HepG2 (cell line): ENCODE results near the gene ATG16L2. TPM values are rescaled to one million over a fixed set of nuclear protein-coding genes. Genes with fewer than 3 reads are reported as not detected.

Experiments
- CC2D1A ChIP-seq: sonication (generic); formaldehyde crosslinking; IDR thresholded peaks from 2 replicates; pipeline ENCODE4 v1.8.1; 2023; ENCODE audit warnings: mild to moderate bottlenecking, missing genetic modification reagents
- CENPX ChIP-seq: sonication (generic); formaldehyde crosslinking; IDR thresholded peaks from 2 replicates; pipeline ENCODE4 v1.9.0; 2021; ENCODE audit warnings: mild to moderate bottlenecking, missing genetic modification reagents, moderate library complexity
- ESRRA ChIP-seq: sonication (generic); formaldehyde crosslinking; IDR thresholded peaks from 2 replicates; pipeline ENCODE4 v1.5.1; 2020; ENCODE audit warnings: mild to moderate bottlenecking, low read depth, missing genetic modification reagents
- GATAD2A ChIP-seq: IDR thresholded peaks from 2 replicates; pipeline ENCODE4 v1.6.1; 2016
- HNF4A ChIP-seq: sonication (generic); formaldehyde crosslinking; IDR thresholded peaks from 2 replicates; pipeline ENCODE4 v1.4.0; 2020; ENCODE audit warnings: missing genetic modification reagents
- KDM4B ChIP-seq: sonication (generic); formaldehyde crosslinking; IDR thresholded peaks from 2 replicates; pipeline ENCODE4 v1.4.0; 2020; ENCODE audit warnings: missing genetic modification reagents
- PITX1 ChIP-seq: sonication (generic); formaldehyde crosslinking; IDR thresholded peaks from 2 replicates; pipeline ENCODE4 v1.5.1; 2020; ENCODE audit warnings: mild to moderate bottlenecking, missing genetic modification reagents
- SCMH1 ChIP-seq: sonication (generic); formaldehyde crosslinking; IDR thresholded peaks from 2 replicates; pipeline ENCODE4 v1.9.0; 2021; ENCODE audit warnings: missing genetic modification reagents, mild to moderate bottlenecking, borderline replicate concordance
- SP1 ChIP-seq, 2 experiments: fragments of 450-650 bp in 1 of 2; sonication (generic) in 1 of 2; formaldehyde crosslinking in 1 of 2; IDR thresholded peaks; 2 replicates each; pipeline versions ENCODE4 v1.4.0 to v1.6.1; 2016 to 2020; ENCODE audit warnings: missing genetic modification reagents in 1 of 2
- SRY ChIP-seq: sonication (generic); formaldehyde crosslinking; IDR thresholded peaks from 2 replicates; pipeline ENCODE4 v1.8.0; 2022; ENCODE audit warnings: mild to moderate bottlenecking, missing genetic modification reagents
- TSC22D2 ChIP-seq: sonication (generic); formaldehyde crosslinking; IDR thresholded peaks from 2 replicates; pipeline ENCODE4 v1.5.1; 2020; ENCODE audit warnings: missing genetic modification reagents, mild to moderate bottlenecking, borderline replicate concordance
- ZFX ChIP-seq: sonication (generic); formaldehyde crosslinking; IDR thresholded peaks from 2 replicates; pipeline ENCODE4 v1.4.0; 2020; ENCODE audit warnings: mild to moderate bottlenecking, low read depth, missing genetic modification reagents, moderate library complexity
- ZFY ChIP-seq: sonication (generic); formaldehyde crosslinking; IDR thresholded peaks from 2 replicates; pipeline ENCODE4 v1.4.0; 2020; ENCODE audit warnings: missing genetic modification reagents
- ZIK1 ChIP-seq: sonication (generic); formaldehyde crosslinking; IDR thresholded peaks from 2 replicates; pipeline ENCODE4 v1.5.0; 2020; ENCODE audit warnings: mild to moderate bottlenecking, low read depth, missing genetic modification reagents, borderline replicate concordance
- ZNF33B ChIP-seq: sonication (generic); formaldehyde crosslinking; IDR thresholded peaks from 2 replicates; pipeline ENCODE4 v1.5.1; 2020; ENCODE audit warnings: mild to moderate bottlenecking, missing genetic modification reagents
- ZNF598 ChIP-seq: sonication (generic); formaldehyde crosslinking; IDR thresholded peaks from 2 replicates; pipeline ENCODE4 v1.5.1; 2020; ENCODE audit warnings: mild to moderate bottlenecking, missing genetic modification reagents, borderline replicate concordance
- ZNF644 ChIP-seq: IDR thresholded peaks from 2 replicates; pipeline ENCODE4 v1.6.1; 2016; ENCODE audit warnings: low read depth
- polyA plus RNA-seq, 8 experiments: library from polyadenylated mRNA; depleted of rRNA in 3 of 8; stranded (reverse) in 7 of 8; unstranded in 1 of 8; fragments of >200 nt; fragmentation: Illumina TruSeq in 4 of 8; extraction: Trizol in 4 of 8; gene quantifications; 2 replicates each; pipeline versions ENCODE4 v1.2.1 to v1.2.3, GENCODE V29; 2011 to 2016; ENCODE audit warnings: low read depth in 4 of 8, missing spikeins in 1 of 8, mixed read lengths in 1 of 8; ENCODE audit not compliant: insufficient read depth in 1 of 8
- total RNA-seq, 5 experiments: library from RNA; depleted of rRNA; stranded (reverse); fragments of >200 nt; fragmentation: Illumina TruSeq; extraction: Trizol; gene quantifications; 2 replicates each; pipeline ENCODE4 v1.2.3, GENCODE V29; 2016; ENCODE audit warnings: low read depth in 1 of 5
- TF ChIP-seq, protein P1 (sequence below): sonication (generic); formaldehyde crosslinking; IDR thresholded peaks from 2 replicates; pipeline ENCODE4 v1.4.0; 2020; ENCODE audit warnings: missing genetic modification reagents
- TF ChIP-seq, protein P2 (sequence below): sonication (generic); formaldehyde crosslinking; conservative IDR thresholded peaks from 2 replicates; pipeline ENCODE4 v1.8.0; 2022; ENCODE audit warnings: mild to moderate bottlenecking, moderate library complexity, missing genetic modification reagents
- TF ChIP-seq, protein P3 (sequence below): sonication (generic); formaldehyde crosslinking; IDR thresholded peaks from 2 replicates; pipeline ENCODE4 v1.8.0; 2022; ENCODE audit warnings: mild to moderate bottlenecking, missing genetic modification reagents, borderline replicate concordance
- TF ChIP-seq, protein P4 (sequence below), 2 experiments: fragments of 450-650 bp in 1 of 2; sonication (generic) in 1 of 2; formaldehyde crosslinking; IDR thresholded peaks; 2 replicates each; pipeline versions ENCODE4 v1.5.0 to v1.8.0; 2020 to 2022; ENCODE audit warnings: mild to moderate bottlenecking in 1 of 2, missing genetic modification reagents in 1 of 2

ATG16L2 gene
- total and polyA plus RNA-seq, 2 of the 13 experiments (the other 11 are each of a cell fraction or from before 2014, with no cell fraction given): 6.2 to 14.8 TPM

DNA sequence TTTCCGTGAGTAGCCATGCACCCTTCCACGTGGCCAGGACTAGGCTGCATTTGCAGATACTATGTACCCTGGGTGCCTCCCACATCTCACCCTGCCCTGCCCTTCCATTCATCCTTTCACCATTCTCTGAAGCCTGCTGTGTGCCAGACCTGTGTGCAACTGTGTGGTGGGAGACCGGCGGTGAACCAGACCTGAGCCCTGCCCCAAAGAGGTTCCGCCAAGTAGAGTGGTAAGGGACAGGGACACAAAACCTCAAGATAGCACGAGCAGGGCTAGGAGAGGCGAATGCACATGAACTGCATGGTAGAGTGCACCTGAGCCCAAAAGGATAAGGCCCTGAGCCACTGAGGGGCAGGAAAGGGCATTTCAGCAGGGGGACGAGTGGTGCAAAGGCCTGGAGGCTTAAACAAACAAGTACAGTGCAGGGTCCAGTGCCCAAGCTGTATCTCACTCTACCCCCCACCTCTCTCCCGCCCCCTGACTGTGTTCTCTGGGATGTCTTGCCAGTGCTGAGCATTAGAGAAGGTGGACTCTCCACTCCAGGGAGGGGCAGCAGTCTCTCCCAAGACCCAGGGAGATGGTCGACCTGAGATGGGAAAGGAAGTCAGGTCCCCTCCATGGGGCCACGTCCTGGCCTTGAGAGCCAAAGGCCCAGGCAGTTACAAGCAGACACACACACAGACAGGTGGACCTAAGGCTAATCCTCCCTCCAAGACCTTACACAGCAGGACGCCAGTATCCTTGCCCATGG is 47.9 kb upstream of the ATG16L2 start (continued):
- TF ChIP-seq, protein P1, sequence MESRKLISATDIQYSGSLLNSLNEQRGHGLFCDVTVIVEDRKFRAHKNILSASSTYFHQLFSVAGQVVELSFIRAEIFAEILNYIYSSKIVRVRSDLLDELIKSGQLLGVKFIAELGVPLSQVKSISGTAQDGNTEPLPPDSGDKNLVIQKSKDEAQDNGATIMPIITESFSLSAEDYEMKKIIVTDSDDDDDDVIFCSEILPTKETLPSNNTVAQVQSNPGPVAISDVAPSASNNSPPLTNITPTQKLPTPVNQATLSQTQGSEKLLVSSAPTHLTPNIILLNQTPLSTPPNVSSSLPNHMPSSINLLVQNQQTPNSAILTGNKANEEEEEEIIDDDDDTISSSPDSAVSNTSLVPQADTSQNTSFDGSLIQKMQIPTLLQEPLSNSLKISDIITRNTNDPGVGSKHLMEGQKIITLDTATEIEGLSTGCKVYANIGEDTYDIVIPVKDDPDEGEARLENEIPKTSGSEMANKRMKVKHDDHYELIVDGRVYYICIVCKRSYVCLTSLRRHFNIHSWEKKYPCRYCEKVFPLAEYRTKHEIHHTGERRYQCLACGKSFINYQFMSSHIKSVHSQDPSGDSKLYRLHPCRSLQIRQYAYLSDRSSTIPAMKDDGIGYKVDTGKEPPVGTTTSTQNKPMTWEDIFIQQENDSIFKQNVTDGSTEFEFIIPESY (CRISPR knock-in tag): 0 out of 2 replicates have a peak, but pooled peaks have one; percentile 34
- TF ChIP-seq ZNF644 (CRISPR knock-in tag) (no peak; the same call in 1 of the 2 replicates), ZNF598 (CRISPR knock-in tag) (peak; percentile 71; the same call in 1 of the 2 replicates), GATAD2A (CRISPR knock-in tag) (peak; percentile 94), ESRRA (CRISPR knock-in tag) (peak; percentile 92), PITX1 (CRISPR knock-in tag) (peak; percentile 93), SRY (CRISPR knock-in tag) (no peak), SP1 (IDR thresholded peaks at IDR 0.05) (no peak), SP1 (CRISPR knock-in tag; IDR thresholded peaks at IDR 0.05) (peak; percentile 54; the same call in 1 of the 2 replicates), SCMH1 (no peak), ZIK1 (CRISPR knock-in tag) (no peak), CC2D1A (CRISPR knock-in tag) (peak; percentile 98; the same call in 1 of the 2 replicates), HNF4A (CRISPR knock-in tag) (peak; percentile 99), CENPX (no peak), KDM4B (no peak), ZNF33B (CRISPR knock-in tag) (0 out of 2 replicates have a peak, but pooled peaks have one; percentile 45), TSC22D2 (CRISPR knock-in tag) (no peak), ZFY (peak; percentile 77; the same call in 1 of the 2 replicates), ZFX (CRISPR knock-in tag) (peak; percentile 91)
- TF ChIP-seq, protein P2, sequence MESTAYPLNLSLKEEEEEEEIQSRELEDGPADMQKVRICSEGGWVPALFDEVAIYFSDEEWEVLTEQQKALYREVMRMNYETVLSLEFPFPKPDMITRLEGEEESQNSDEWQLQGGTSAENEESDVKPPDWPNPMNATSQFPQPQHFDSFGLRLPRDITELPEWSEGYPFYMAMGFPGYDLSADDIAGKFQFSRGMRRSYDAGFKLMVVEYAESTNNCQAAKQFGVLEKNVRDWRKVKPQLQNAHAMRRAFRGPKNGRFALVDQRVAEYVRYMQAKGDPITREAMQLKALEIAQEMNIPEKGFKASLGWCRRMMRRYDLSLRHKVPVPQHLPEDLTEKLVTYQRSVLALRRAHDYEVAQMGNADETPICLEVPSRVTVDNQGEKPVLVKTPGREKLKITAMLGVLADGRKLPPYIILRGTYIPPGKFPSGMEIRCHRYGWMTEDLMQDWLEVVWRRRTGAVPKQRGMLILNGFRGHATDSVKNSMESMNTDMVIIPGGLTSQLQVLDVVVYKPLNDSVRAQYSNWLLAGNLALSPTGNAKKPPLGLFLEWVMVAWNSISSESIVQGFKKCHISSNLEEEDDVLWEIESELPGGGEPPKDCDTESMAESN: peak; percentile 69
- TF ChIP-seq, protein P3, sequence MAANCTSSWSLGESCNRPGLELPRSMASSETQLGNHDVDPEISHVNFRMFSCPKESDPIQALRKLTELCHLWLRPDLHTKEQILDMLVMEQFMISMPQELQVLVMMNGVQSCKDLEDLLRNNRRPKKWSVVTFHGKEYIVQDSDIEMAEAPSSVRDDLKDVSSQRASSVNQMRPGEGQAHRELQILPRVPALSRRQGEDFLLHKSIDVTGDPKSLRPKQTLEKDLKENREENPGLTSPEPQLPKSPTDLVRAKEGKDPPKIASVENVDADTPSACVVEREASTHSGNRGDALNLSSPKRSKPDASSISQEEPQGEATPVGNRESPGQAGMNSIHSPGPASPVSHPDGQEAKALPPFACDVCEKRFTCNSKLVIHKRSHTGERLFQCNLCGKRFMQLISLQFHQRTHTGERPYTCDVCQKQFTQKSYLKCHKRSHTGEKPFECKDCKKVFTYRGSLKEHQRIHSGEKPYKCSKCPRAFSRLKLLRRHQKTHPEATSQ (CRISPR knock-in tag): no peak; the same call in 1 of the 2 replicates
- TF ChIP-seq, protein P4, sequence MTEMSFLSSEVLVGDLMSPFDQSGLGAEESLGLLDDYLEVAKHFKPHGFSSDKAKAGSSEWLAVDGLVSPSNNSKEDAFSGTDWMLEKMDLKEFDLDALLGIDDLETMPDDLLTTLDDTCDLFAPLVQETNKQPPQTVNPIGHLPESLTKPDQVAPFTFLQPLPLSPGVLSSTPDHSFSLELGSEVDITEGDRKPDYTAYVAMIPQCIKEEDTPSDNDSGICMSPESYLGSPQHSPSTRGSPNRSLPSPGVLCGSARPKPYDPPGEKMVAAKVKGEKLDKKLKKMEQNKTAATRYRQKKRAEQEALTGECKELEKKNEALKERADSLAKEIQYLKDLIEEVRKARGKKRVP (CRISPR knock-in tag; IDR thresholded peaks at IDR 0.05): no peak
